IPS-11a (cell line): ENCODE measurements around the gene FAR1.

Experiments used
- H3K4me3 ChIP-seq: one replicate; pipeline ENCODE4 v1.5.1; 2013; ENCODE audit warnings: low read depth, low read length, control low read depth

Gene FAR1

GRCh38 chr11:13775471-13775870 is 107.0 kb downstream of the FAR1 start:
- H3K4me3 ChIP-seq, result no peak overlapping the region

GRCh38 chr11:13776134-13776815 is 107.8 kb downstream of the FAR1 start:
- no peak overlapping the region for H3K4me3 ChIP-seq

- no peak overlapping the region for H3K4me3 ChIP-seq
Measured at GRCh38 chr11:13777341-13777985, 109.0 kb downstream of the FAR1 start.

GRCh38 chr11:13778345-13778744 is 109.9 kb downstream of the FAR1 start:
- no peak overlapping the region for H3K4me3 ChIP-seq

GRCh38 chr11:13781153-13781552 is 112.7 kb downstream of the FAR1 start:
- H3K4me3 ChIP-seq, result no peak overlapping the region
